CD4-positive, alpha-beta T cell treated with Interleukin-15 for 1 hour (primary cell): ENCODE measurements around the gene FCHO2.
"Not testable (repeated sequence)": the region's sequence is repeated elsewhere in the genome, so short reads cannot be mapped to it uniquely, and the experiment has no call there.

Source experiments
- DNase-seq: peaks from one replicate; pipeline ENCODE4 v3.0.0-alpha.2; 2020

Gene FCHO2

DNA sequence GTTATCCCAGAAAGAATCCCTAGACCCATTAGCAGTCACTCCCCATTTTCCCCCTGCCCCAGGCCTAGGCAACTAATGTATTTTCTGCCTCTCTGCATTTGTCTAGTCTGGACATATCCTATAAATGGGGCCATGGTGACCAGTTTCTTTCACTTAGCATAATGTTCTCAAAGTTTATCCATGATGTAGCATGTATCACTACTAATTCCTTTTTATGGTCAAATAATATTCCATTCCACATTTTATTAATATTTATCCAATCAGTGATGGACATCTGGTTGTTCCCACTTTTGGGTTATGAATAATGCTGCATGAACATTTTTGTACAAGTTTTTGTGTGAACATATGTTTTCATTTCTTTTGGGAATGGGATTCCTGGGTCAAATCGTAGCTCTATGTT lies 1.5 kb downstream of the FCHO2 start:
- DNase-seq = no peak

DNA sequence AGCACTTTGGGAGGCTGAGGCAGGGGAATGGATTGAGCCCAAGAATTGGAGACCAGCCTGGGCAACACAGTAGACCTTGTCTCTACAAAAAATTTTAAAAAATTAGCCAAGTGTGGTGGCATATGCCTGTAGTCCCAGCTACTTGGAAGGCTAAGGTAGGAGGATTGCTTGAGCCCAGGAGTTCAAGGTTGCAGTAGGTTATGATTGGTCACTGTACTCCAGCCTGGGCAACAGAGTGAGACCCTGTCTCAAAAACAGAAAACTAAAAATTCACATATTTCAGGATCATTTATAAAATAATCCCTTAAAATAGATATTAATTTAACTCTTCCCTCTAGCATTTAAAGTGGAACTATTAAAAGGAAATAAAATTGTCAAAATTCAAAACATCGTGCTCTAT lies 3.4 kb downstream of the FCHO2 start:
- DNase-seq = no peak

DNA sequence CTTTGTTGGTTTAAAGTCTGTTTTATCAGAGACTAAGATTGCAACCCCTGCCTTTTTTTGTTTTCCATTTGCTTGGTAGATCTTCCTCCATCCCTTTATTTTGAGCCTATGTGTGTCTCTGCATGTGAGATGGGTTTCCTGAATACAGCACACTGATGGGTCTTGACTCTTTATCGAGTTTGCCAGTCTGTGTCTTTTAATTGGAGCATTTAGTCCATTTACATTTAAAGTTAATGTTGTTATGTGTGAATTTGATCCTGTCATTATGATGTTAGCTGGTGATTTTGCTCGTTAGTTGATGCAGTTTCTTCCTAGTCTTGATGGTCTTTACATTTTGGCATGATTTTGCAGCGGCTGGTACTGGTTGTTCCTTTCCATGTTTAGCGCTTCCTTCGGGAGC lies 18.6 kb downstream of the FCHO2 start:
- DNase-seq = not testable (repeated sequence)

DNA sequence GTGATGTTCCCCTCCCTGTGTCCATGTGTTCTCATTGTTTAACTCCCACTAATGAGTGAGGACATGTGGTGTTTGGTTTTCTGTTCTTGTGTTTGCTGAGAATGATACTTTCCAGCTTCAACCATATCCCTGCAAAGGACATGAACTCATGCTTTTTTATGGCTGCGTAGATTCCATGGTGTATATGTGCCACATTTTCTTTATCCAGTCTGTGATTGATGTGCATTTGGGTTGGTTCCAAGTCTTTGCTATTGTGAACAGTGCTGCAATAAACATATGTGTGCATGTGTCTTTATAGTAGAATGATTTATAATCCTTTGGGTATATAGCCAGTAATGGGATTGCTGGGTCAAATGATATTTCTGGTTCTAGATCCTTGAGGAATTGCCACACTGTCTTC lies 21.0 kb downstream of the FCHO2 start:
- DNase-seq = not testable (repeated sequence)

DNA sequence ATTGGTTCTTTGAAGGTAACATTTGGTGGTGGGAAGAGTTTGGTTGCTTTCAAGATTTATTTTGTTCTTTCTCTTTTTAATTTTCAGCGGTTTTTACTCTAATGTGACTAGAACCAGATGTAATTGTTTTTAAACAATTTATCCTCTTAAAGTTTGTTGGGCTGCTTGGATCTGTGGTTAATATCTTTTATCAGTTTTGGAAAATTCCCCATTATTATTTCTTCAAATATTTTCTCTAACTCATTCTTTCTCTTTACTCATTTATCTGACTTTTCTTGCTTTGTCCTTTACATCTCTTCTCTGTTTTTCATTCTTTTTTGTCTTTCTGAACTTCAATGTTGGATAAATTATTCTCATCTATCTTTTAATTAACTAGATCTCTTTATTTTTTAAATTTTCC lies 29.9 kb downstream of the FCHO2 start:
- DNase-seq = no peak

DNA sequence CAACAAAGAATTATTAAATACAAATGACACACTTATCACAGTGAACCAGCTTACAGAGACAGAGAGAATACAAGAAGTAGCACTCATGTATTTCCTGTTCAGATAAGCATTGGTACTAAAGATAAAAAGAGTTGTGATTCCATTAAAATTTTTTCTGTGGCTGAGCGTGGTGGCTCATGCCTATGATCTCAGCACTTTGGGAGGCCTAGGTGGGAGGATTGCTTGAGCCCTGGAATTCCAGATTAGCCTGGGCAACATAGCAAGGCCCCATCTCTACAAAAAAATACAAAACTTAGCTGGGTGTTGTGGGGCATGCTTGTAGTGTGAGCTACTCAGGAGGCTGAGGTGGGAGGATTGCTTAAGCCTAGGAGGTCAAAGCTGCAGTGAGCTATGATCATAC lies 32.9 kb downstream of the FCHO2 start:
- no peak for DNase-seq

DNA sequence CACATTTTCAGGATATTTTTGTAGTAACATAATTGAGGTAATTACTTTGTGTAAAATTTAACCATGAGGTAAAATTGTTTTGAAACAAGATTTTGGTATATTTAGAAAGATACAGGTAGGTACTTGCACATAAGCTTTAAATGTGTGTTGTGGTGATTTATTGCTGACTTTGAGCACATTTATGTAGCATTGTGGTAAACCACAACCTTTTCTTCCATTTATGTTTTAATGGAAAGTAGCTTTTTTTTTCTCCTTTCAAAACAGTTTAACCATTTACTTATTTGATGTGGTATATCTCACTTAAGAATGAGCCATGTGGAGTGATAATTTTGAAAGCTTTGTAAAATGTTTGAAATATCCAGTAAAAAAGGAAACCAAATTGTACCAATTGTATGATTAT lies 35.6 kb downstream of the FCHO2 start:
- no peak for DNase-seq

DNA sequence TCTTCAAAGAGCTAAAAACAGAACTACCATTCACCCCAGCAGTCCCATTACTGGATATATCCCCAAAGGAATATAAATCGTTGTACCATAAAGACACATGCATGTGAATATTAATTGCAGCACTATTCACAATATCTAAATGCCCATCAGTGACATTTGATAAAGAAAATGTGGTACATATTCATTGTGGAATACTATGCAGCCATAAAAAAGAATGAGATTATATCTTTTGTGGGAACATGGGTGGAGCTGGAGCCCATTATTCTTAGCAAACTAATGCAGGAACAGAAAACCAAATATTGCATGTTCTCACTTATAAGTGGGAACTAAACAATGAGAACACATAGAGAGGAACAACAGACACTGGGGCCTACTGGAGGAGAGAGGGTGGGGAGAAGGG lies 38.7 kb downstream of the FCHO2 start:
- no peak for DNase-seq

DNA sequence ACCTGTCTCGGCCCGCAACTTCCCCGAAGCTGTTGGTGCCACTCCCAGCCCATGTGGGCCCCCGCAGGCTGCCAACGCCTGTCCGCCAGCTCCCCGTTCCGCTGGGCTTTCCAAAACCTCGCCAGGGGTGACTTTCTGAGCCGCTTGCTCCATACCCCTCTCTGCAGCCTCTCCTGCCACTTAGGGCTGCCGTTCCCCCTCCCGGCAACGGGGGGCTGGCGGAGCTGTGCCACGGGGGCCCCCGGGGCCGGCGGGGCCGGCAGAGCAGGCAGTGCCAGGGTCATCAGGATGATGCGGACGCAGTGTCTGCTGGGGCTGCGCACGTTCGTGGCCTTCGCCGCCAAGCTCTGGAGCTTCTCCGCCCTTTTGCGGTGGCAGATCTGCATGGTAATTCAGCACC lies 40.8 kb downstream of the FCHO2 start:
- no peak for DNase-seq

DNA sequence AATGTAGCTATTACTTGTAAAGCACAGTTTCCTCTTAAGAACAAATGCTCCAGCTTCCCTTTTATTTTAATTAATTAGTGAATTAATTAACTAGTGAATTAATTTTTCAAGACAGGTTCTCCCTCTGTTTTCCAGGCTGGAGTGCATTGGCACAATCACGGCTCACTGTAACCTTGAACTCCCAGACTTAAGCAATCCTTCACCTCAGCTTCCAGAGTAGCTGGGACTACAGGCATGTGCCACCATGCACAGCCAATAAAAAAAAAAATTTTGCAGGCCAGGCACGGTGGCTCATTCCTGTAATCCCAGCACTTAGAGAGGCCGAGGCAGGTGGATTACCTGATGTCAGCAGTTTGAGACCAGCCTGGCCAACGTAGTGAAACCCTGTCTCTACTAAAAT lies 44.1 kb downstream of the FCHO2 start:
- DNase-seq = no peak

DNA sequence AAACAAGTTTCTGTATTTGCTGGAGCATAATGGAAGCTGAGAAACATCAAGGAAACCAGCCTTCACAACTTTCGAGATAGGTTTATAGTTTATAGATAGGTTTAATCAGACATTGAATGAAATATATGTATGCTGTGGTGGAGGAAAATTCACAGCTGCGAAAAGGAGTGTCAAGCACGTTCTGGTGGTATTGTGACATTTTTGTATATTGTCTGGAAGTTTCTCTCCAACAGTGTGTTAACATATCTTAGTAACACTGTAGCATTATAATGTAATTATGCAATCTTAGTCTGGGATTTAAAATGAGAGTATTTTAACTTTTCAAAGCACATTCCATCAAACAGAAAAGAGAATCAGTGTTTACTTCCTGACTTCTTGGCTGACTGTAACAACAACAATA lies 50.0 kb downstream of the FCHO2 start:
- DNase-seq = no peak

DNA sequence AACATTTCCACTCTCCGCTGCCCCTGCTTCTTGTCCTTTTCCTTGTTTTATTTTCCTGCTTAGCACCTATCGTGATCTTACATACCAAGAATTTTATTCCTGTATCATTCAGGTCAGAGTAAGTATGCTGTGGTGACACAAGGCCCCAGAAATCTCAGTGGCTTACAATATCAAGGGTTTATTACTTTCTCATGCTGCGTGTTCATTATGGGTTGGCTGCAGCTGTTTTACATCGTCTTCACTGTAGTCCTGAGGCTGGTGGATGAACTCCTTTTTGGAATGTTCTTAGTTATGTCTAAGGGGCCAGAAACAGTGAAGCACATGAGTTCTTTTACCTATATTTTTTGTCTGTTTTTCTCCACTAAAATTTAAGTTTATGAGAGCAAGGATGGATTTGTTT lies 51.2 kb downstream of the FCHO2 start:
- no peak for DNase-seq

DNA sequence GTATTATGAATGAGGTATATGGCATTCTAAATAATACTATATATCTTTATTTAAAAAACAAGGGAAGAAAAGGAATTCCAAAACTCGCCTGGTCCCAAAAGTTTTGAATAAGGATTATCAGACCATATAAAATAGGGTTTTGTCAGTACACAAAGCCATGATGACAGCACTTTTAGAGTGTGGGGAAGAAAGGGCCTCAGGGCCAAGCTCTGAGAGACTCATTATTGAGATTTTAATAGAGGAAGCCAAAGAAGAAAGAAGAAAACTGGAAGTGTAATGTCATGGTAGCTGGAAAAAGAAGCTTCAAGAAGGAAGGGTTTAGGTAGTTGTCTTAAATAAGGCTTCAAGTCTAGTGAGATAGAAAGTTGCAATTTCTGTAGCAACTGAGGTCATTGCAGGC lies 53.0 kb downstream of the FCHO2 start:
- DNase-seq = no peak

DNA sequence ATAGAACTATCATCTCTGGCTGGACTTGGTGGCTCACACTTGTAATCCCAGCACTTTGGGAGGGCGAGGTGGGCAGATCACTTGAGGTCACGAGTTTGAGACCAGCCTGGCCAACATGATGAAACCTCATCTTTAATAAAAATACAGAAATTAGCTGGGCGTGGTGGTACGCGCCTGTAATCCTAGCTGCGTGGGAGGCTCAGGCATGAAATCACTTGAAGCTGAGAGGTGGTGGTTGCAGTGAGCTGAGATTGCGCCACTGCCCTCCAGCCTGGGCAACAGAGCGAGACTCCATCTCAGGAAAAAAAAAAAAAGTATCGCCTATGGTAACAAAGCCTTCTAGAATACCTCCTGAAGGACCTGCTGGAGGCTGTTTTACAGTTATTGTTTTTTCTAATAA lies 55.8 kb downstream of the FCHO2 start:
- not testable (repeated sequence) for DNase-seq

DNA sequence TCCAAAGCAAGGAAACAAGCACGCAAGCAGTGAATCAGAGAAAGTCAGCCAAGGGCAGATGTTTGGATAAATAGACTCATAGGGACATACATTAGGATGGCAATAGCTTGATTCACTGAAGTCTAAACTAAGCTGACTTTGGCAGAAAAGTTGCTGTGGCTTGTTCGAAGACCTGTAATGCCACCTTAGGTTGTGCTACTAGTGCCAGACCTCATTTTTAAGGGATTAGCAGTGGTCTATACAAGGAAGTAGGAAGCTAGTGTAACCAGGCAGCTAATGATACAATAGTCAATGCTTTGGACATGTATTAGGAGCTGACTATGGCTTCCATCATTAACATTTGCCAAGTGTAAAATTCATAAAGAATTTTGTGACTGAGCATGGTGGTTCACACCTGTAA lies 63.1 kb downstream of the FCHO2 start:
- no peak for DNase-seq

DNA sequence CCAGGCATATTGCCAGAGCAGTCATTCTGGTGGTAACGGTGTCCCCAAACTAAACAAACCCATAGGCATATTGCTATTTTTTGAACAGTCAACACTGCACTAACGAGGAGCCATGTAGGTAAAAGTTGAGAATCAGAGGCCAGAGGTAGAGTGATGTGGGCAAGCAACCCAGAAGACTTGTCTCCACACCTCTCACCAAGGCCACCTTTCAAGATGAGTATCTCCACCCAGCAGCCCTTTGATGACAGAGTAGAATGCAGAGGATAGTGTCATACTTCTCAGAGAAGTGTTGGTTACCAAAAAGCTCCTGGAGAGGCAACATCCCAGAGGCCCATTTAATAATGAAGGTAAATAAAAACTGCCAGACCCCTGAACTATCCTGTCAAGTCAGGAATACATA lies 63.9 kb downstream of the FCHO2 start:
- no peak for DNase-seq

DNA sequence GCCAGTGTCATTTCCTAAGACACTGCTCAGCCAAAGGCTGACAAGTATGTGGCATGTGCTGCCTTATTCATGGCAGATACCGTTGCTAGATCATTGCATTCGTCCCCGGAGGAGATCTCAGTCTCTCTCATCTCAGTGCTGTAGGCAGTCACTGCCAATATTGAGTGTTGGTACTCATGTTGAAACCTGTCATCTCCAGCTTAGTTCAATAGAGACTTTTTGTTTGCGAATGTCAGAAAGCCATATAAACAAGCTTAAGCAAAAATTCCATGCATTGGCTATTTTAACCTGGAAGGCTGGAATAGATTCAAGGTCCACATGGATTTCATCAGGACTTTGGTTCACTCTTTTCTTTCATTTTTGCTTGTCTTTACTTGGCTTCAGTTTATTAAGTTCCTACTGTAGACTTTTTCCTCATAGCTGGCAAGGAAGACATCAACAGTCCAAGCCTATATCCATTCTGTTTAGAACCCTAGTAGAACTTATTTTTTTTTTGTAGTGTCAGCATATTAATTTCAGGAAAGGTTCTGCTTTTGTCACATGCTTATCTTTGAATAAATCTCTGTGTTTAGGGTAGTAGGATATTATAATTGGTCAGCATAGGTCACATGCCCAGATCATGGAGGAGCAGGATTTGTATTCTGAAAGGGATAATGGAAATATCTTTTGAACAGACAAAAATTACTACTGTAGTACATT lies 66.8 kb downstream of the FCHO2 start:
- no peak for DNase-seq

DNA sequence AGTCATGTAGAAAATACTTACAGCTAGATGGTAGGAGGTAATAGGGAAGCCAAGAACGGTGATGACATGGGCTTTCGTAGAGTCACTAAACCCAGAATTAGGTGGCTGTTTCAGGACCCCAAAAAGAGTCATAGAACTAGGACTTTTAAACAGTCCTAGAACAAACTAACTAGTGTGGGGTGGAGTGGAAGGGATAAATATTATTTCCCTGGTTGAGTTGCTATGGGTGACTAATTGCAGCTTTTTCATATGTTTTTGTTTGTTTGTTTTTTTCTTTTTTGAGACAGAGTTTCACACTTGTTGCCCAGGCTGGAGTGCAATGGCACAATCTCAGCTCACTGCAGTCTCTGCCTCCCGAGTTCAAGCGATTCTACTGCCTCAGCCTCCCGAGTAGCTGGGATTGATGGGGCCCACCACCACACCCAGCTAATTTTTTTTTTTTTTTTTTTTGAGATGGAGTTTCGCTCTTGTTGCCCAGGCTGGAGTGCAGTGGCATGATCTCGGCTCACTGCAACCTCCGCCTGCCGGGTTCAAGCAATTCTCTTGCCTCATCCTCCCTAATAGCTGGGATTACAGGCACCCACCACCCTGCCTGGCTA lies 69.2 kb downstream of the FCHO2 start:
- not testable (repeated sequence) for DNase-seq

DNA sequence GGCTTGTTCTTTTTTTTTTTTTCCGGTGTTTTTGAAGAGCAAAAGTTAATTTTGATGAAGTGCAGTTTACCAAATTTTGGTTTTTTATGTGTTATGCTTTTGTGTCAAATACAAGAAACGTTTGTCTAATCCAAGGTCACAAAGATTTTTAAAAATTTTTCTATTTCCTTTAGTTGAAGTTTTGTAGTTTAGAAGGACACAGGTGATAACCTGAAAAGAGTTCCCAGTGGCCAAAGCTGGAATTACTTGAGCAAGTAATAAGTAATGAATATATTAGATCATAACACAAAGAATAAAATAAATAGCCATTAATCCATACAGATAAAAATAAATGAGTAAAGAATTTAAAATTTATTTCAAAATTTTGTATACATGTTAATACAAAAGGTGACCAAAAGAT lies 71.5 kb downstream of the FCHO2 start:
- DNase-seq = no peak

DNA sequence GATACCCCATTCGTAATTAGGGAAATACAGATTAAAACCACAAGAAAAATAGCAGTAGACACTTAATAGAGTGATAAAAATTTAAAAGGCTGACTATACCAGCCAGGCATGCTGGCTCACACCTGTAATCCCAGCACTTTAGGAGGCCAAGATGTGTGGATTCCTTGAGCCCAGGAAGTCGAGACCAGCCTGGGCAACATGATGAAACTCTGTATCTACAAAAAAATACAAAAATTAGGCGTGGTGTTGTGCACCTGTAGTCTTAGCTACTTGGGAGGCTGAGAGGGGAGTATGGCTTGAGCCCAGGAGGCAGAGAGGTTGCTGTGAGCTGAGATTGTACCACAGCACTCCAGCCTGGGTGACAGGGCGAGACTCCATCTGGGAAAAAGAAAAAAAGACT lies 72.0 kb downstream of the FCHO2 start:
- no peak for DNase-seq

DNA sequence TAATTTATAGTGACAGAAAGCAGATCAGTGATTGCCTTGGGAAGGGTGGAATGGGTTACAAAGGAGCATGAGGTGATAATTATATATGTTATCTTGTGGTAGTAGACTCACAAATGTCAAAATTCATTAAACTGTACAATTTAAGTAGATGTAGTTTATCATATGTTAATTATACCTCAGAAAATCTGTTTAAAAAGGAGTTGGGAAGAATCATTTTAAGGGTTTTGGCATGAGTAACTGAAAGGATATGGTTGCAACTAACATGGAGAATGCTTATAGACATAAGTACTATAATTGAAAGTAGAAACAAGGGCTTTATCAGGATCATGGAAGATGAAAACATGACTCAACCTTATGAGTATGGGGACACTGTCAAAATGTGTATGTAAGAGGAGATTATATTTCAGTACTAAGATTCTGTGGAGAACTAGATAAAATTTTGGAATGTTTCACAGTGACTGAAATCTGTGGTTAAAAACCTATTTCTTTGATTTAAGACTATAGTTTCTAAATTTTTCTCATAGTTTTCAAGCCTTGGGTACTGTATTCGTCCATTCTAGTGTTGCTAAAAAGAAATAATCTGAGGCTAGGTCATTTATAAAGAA lies 73.3 kb downstream of the FCHO2 start:
- DNase-seq = no peak

DNA sequence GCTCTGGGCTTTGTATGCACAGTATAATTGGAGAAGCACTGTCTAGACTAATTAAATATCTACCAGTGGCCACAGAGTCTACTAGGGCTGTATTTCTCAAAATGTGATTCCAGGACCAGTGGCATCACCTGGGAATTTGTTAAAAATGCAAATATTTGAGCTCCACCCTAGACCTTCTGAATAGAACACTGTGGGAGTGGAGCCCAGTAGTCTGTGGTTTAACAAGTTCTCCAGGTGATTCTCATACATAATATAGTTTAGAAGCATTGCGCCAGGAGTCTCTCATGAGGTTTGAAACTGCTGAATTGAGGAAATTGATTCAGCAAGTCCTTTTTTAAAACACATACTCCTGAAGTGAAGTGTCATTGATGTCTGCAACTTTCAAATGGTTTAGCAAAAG lies 74.7 kb downstream of the FCHO2 start:
- DNase-seq = no peak

DNA sequence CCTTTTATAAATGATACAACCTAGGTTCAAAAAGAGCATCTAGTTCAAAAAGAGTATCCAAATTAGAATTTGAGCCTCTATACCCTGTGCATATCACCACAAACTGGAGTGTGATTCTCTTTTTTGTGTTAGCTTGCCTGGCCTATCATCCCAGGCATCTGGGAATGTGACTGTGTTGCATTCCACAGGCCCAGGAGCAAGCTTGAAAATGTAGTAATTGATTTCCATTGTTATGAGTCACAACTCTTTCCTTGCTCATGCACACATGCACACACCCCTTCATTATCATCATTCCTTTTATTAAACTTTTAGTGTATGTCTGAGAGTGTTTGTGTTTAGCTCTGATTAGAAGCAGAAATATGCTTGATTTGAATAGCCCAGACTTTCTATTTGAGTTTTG lies 75.2 kb downstream of the FCHO2 start:
- no peak for DNase-seq

DNA sequence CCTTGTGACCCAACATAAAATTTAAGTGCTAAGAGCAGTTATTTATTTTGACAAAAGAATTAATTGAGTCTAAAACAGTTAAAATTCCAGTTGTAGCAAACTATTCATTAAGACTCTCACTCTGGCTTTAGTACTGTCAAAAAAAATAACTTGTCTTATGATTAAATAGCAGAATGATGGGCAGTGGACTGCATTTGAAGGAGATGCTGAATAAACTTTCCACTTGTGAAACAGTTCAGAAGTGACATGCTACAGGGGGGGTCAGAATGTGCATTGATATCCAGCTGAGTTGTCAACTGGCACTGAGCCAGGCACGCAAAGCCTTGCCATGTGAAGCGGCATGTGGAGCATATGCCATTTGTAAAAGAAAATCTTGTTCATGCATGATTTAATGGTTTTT lies 76.0 kb downstream of the FCHO2 start:
- no peak for DNase-seq

DNA sequence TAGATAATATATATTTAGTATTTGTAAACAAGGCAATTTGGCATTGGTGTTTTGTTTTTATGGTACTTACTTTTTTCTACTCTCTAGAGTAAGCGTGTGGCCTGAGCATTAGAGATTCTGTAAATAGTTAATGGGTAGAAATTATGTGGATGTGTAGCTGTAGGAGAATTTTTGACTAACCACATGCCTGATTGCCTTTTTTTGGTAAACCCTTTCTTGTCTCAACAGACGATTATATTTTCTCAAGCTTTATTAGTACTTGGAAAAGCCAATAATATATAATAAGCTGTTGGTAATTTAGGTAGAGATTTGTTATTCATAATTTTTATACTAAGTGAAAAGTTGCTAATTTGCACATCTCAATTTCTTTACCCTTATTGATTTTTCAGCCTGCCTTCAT lies 76.8 kb downstream of the FCHO2 start:
- DNase-seq = no peak
